ENCODE results near the gene MORN5. TPM values are rescaled to one million over a fixed set of nuclear protein-coding genes. Genes with fewer than 3 reads are reported as not detected.

The MORN5 gene
- total RNA-seq, 1 donor from 2014 or later: not detected

GRCh38 chr9:122168356-122168755 lies 8.6 kb downstream of the MORN5 start:
- H3K9me3 Mint-ChIP-seq: no peaks in the 10 kb centered on the region
- no peaks in the 10 kb centered on the region for H3K36me3 Mint-ChIP-seq (ENCODE audit: low read depth)
- no peak overlapping the region for H3K4me3 Mint-ChIP-seq
- H3K27ac Mint-ChIP-seq: no peak overlapping the region
- no peaks in the 10 kb centered on the region for H3K4me1 Mint-ChIP-seq
- H3K27me3 Mint-ChIP-seq: peaks cover 41% of the 10 kb centered on the region
- intact Hi-C loops (cut with micrococcal nuclease): no loop called here
- CTCF ChIA-PET: no interaction called here
- ATAC-seq (ENCODE audit: low read depth): no peak
- DNase-seq: no peak
- POLR2A ChIA-PET: interaction anchor here (0.5 kb wide), 1 partner anchor 694 kb away, joined by 3 read pairs; no protein-coding TSS in a partner anchor
- TF ChIP-seq, protein P1, sequence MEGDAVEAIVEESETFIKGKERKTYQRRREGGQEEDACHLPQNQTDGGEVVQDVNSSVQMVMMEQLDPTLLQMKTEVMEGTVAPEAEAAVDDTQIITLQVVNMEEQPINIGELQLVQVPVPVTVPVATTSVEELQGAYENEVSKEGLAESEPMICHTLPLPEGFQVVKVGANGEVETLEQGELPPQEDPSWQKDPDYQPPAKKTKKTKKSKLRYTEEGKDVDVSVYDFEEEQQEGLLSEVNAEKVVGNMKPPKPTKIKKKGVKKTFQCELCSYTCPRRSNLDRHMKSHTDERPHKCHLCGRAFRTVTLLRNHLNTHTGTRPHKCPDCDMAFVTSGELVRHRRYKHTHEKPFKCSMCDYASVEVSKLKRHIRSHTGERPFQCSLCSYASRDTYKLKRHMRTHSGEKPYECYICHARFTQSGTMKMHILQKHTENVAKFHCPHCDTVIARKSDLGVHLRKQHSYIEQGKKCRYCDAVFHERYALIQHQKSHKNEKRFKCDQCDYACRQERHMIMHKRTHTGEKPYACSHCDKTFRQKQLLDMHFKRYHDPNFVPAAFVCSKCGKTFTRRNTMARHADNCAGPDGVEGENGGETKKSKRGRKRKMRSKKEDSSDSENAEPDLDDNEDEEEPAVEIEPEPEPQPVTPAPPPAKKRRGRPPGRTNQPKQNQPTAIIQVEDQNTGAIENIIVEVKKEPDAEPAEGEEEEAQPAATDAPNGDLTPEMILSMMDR (IDR thresholded peaks at IDR 0.05): no peak

- H3K9me3 Mint-ChIP-seq: no peaks in the 10 kb centered on the region
- intact Hi-C loops (cut with micrococcal nuclease): no loop called here
- CTCF ChIA-PET: no interaction called here
- no peak for ATAC-seq (ENCODE audit: low read depth)
- H3K27me3 Mint-ChIP-seq: peaks cover 37% of the 10 kb centered on the region
- no peak overlapping the region for H3K27ac Mint-ChIP-seq
- H3K36me3 Mint-ChIP-seq (ENCODE audit: low read depth): no peaks in the 10 kb centered on the region
- POLR2A ChIA-PET: no interaction called here
- no peaks in the 10 kb centered on the region for H3K4me1 Mint-ChIP-seq
- no peak for DNase-seq
- no peak overlapping the region for H3K4me3 Mint-ChIP-seq
- TF ChIP-seq, protein P1 (IDR thresholded peaks at IDR 0.05): no peak
Measured at GRCh38 chr9:122172131-122172530, 12.4 kb downstream of the MORN5 start.

- intact Hi-C loops (cut with micrococcal nuclease): no loop called here
- Mint-ChIP-seq H3K36me3 (ENCODE audit: low read depth) (no peaks in the 10 kb centered on the region), H3K27me3 (peaks cover 31% of the 10 kb centered on the region), H3K9me3 (no peaks in the 10 kb centered on the region), H3K27ac (no peak overlapping the region), H3K4me1 (no peaks in the 10 kb centered on the region), H3K4me3 (no peak overlapping the region)
- ATAC-seq (ENCODE audit: low read depth) (no peak), DNase-seq (no peak)
- ChIA-PET CTCF (no interaction called here), POLR2A (no interaction called here)
- TF ChIP-seq, protein P1 (IDR thresholded peaks at IDR 0.05): no peak
Measured at GRCh38 chr9:122173670-122174069, 14.0 kb downstream of the MORN5 start.

GRCh38 chr9:122176916-122177315 lies 17.2 kb downstream of the MORN5 start:
- peaks cover 32% of the 10 kb centered on the region for H3K27me3 Mint-ChIP-seq
- DNase-seq: no peak
- no peak overlapping the region for H3K27ac Mint-ChIP-seq
- ATAC-seq (ENCODE audit: low read depth): no peak
- CTCF ChIA-PET: no interaction called here
- POLR2A ChIA-PET: no interaction called here
- no peaks in the 10 kb centered on the region for H3K4me1 Mint-ChIP-seq
- TF ChIP-seq, protein P1 (IDR thresholded peaks at IDR 0.05): no peak
- intact Hi-C loops (cut with micrococcal nuclease): no loop called here
- no peaks in the 10 kb centered on the region for H3K36me3 Mint-ChIP-seq (ENCODE audit: low read depth)
- no peak overlapping the region for H3K4me3 Mint-ChIP-seq
- H3K9me3 Mint-ChIP-seq: no peaks in the 10 kb centered on the region

DNA sequence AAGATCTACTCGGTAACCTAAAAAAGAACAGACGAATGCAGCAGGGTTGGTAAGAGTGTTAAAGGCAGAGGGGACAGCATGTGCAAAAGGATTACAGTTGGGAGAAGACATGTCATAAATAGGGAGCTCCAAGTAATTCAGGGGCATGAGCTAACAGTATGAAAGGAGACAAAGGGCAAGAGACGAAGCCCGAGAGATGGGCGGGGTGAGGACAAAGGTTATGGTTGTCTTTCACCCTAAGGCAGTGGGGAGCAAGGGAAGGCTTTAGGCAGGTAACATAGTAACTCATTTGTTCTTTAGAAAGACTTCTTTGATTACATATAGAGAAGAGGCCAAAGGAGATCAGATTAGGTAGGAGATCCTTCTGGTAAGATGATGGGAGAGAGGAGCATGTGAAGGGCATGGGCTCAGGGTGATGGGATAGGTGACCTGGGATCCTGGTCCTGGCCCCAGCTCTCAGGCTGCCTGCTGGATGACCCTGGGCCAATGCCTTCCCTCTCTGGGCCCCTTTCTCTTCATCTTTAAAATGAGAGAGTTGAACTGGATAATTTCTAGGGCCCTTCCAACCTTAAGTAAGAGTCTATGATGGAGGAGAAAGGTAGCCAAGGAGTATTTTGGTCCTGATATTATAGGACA lies 19.5 kb downstream of the MORN5 start:
- Mint-ChIP-seq H3K27me3 (peaks cover 16% of the 10 kb centered on the region), H3K4me3 (no peak overlapping the region), H3K36me3 (ENCODE audit: low read depth) (no peaks in the 10 kb centered on the region), H3K9me3 (no peaks in the 10 kb centered on the region), H3K4me1 (no peaks in the 10 kb centered on the region), H3K27ac (no peak overlapping the region)
- TF ChIP-seq, protein P1 (IDR thresholded peaks at IDR 0.05): no peak
- CTCF ChIA-PET: no interaction called here
- ATAC-seq (ENCODE audit: low read depth) (no peak), DNase-seq (no peak)
- POLR2A ChIA-PET: no interaction called here
- intact Hi-C loops (cut with micrococcal nuclease): no loop called here

All from activated B cell treated with CpG ODN at 0.5 μM for 24 hours (primary cell).